WI38 (cell line): Measurements from ENCODE around the gene SPATA7.

Source experiments
- H3K4me3 ChIP-seq: 2 replicates; pipeline ENCODE4 v1.5.1; 2011; ENCODE audit warnings: low read depth, mild to moderate bottlenecking, control low read depth, low read length
- TF ChIP-seq, protein P1 (sequence below): IDR thresholded peaks from 2 replicates; pipeline ENCODE4 v1.5.1; 2012; ENCODE audit warnings: low read depth, mild to moderate bottlenecking, control low read depth, low read length

Gene SPATA7

GRCh38 chr14:88430976-88431375 is 45.5 kb downstream of the SPATA7 start:
- no peak overlapping the region for H3K4me3 ChIP-seq
- TF ChIP-seq, protein P1, sequence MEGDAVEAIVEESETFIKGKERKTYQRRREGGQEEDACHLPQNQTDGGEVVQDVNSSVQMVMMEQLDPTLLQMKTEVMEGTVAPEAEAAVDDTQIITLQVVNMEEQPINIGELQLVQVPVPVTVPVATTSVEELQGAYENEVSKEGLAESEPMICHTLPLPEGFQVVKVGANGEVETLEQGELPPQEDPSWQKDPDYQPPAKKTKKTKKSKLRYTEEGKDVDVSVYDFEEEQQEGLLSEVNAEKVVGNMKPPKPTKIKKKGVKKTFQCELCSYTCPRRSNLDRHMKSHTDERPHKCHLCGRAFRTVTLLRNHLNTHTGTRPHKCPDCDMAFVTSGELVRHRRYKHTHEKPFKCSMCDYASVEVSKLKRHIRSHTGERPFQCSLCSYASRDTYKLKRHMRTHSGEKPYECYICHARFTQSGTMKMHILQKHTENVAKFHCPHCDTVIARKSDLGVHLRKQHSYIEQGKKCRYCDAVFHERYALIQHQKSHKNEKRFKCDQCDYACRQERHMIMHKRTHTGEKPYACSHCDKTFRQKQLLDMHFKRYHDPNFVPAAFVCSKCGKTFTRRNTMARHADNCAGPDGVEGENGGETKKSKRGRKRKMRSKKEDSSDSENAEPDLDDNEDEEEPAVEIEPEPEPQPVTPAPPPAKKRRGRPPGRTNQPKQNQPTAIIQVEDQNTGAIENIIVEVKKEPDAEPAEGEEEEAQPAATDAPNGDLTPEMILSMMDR: no peak

GRCh38 chr14:88437658-88438057 is 52.2 kb downstream of the SPATA7 start:
- no peak overlapping the region for H3K4me3 ChIP-seq
- TF ChIP-seq, protein P1: 0 out of 2 replicates have a peak, but pooled peaks have one; percentile 12

DNA sequence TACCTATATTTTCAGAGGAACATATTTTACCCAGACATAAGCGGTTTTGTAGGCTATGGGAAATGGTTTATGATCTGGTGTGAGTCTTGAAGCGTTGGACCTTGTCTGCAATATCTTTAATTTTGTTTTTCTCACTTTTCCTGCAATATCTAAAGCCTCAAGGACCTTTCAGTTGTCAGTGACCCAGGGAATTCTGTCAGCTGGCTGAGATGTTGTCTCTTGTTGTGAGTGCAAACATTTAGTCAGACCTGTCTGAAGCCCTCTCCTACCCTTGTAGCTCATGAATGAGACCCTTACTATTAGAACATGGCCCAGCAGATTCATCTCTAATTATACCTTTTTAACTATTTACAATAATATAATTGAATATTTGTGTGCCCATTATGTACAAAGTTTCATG is 53.6 kb downstream of the SPATA7 start:
- H3K4me3 ChIP-seq: no peak overlapping the region
- TF ChIP-seq, protein P1: no peak

- no peak overlapping the region for H3K4me3 ChIP-seq
- TF ChIP-seq, protein P1: no peak
Observed at GRCh38 chr14:88452231-88452630, 66.8 kb downstream of the SPATA7 start.

DNA sequence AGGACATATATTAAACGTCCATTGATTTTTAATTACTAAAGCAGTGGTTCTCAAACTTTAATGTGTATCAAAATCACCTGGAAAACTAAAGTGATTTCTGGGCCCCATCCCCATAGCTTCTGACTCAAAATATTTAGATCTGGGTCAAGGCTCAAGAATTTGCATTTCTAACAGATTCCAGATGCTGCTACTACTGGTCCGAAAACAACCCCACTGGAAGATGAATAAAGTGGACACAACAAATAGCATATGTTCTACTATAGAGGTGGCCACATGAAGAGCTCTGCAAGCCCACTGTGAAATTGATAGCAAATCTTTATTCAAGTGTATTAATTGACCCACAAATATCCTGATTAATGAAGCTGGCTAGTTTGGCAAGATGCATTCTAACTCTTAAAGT is 69.4 kb downstream of the SPATA7 start:
- no peak overlapping the region for H3K4me3 ChIP-seq
- TF ChIP-seq, protein P1: no peak

GRCh38 chr14:88463318-88463717 is 77.9 kb downstream of the SPATA7 start:
- TF ChIP-seq, protein P1: peak; percentile 35
- H3K4me3 ChIP-seq: no peak overlapping the region

- H3K4me3 ChIP-seq: no peak overlapping the region
- TF ChIP-seq, protein P1: no peak
Observed at GRCh38 chr14:88468406-88468805, 82.9 kb downstream of the SPATA7 start.
